A673 (cell line): ENCODE measurements around the gene NR1D1. TPM values are rescaled to one million over a fixed set of nuclear protein-coding genes. Genes with fewer than 3 reads are reported as not detected.

ENCODE experiments used
- BruUV-seq: library from RNA; stranded (reverse); fragments of 400-500 nt; replicated peaks from 2 replicates; lab custom pipeline; 2021; lab: Mats Ljungman, UMichigan
- CTCF ChIA-PET: fragments of 300-600 bp; sonication (Branson Sonifier 250); formaldehyde crosslinking; loops from one replicate; lab custom pipeline; 2022; ENCODE audit warnings: antibody characterized with exemption; lab: Charles Lee
- POLR2A ChIA-PET: fragments of 300-600 bp; sonication (Branson Sonifier 250); formaldehyde crosslinking; loops from one replicate; lab custom pipeline; 2022; ENCODE audit warnings: antibody characterized with exemption; ENCODE audit not compliant: low non-redundant PET; lab: Charles Lee
- DNase-seq: peaks from one replicate; pipeline ENCODE4 v3.0.0-alpha.2; 2015; ENCODE audit warnings: low spot score
- H3K27ac ChIP-seq: fragments of 200-600 bp; sonication (generic); 2 replicates; pipeline ENCODE4 v1.5.1; 2016; ENCODE audit warnings: mixed run types, low read depth, mild to moderate bottlenecking, mixed read lengths, antibody characterized with exemption, low read length; ENCODE audit not compliant: poor library complexity, severe bottlenecking
- H3K27me3 ChIP-seq: fragments of 200-600 bp; sonication (generic); replicated peaks from 2 replicates; pipeline ENCODE4 v1.6.1; 2017; ENCODE audit warnings: mixed run types, low read depth, mild to moderate bottlenecking, mixed read lengths, antibody characterized with exemption, low read length; ENCODE audit not compliant: insufficient read depth, poor library complexity
- H3K36me3 ChIP-seq: fragments of 200-600 bp; sonication (generic); 2 replicates; pipeline ENCODE4 v1.6.1; 2016; ENCODE audit warnings: mixed run types, mild to moderate bottlenecking, mixed read lengths, antibody characterized with exemption, low read length; ENCODE audit not compliant: insufficient read depth, poor library complexity, severe bottlenecking
- H3K4me1 ChIP-seq: fragments of 200-600 bp; sonication (generic); 2 replicates; pipeline ENCODE4 v1.6.1; 2017; ENCODE audit warnings: mixed run types, mild to moderate bottlenecking, mixed read lengths, antibody characterized with exemption, low read length; ENCODE audit not compliant: insufficient read depth, poor library complexity, severe bottlenecking
- H3K4me3 ChIP-seq: fragments of 200-600 bp; sonication (generic); 2 replicates; pipeline ENCODE4 v1.5.1; 2016; ENCODE audit warnings: low read depth, mixed run types, mild to moderate bottlenecking, mixed read lengths, low read length; ENCODE audit not compliant: poor library complexity, severe bottlenecking
- H3K9me3 ChIP-seq: fragments of 200-600 bp; sonication (generic); 2 replicates; pipeline ENCODE4 v1.6.1; 2016; ENCODE audit warnings: mixed run types, low read depth, mild to moderate bottlenecking, mixed read lengths, antibody characterized with exemption, low read length; ENCODE audit not compliant: poor library complexity, severe bottlenecking
- CTCF ChIP-seq: fragments of 300-800, 200-600 bp; sonication (generic); conservative IDR thresholded peaks from 2 replicates; pipeline ENCODE4 v1.5.1; 2017; ENCODE audit warnings: low read depth, mild to moderate bottlenecking, antibody characterized with exemption, low read length, moderate library complexity, mixed read lengths
- EZH2 ChIP-seq: fragments of 200-600 bp; sonication (generic); IDR thresholded peaks from 2 replicates; pipeline ENCODE4 v1.6.1; 2017; ENCODE audit warnings: borderline replicate concordance, low read depth, mild to moderate bottlenecking, mixed read lengths, antibody characterized with exemption, low read length; ENCODE audit not compliant: poor library complexity, severe bottlenecking
- intact Hi-C: fragments of 100-400 bp; cut with micrococcal nuclease; formaldehyde crosslinking; loops from one replicate; pipeline ENCODE4 v1.10.0; 2022; ENCODE audit not compliant: unreplicated experiment
- total RNA-seq: library from RNA; stranded (reverse); gene quantifications from 2 replicates; pipeline ENCODE4 v1.2.3, GENCODE V29; 2021

The NR1D1 gene
- total RNA-seq, 1 experiment from 2014 or later: 2.6 TPM

- no peak for TF ChIP-seq EZH2
- TF ChIP-seq CTCF: no peak
- no peak for DNase-seq
- BruUV-seq: no TSS peak
- Histone ChIP-seq H3K36me3 (no peaks in the 10 kb centered on the region), H3K27me3 (no peaks in the 10 kb centered on the region), H3K27ac (no peak overlapping the region), H3K9me3 (no peaks in the 10 kb centered on the region), H3K4me3 (no peak overlapping the region), H3K4me1 (peaks cover 24% of the 10 kb centered on the region)
- POLR2A ChIA-PET: no interaction called here
- intact Hi-C loops: no loop called here
- CTCF ChIA-PET: no interaction called here
Measured at GRCh38 chr17:40101367-40102210, 1.2 kb upstream of the NR1D1 start.

GRCh38 chr17:40100669-40101366, 429 bp upstream of the NR1D1 start:
- no TSS peak for BruUV-seq
- no peak for TF ChIP-seq EZH2
- no peak for TF ChIP-seq CTCF
- peak; percentile 95 for DNase-seq
- no peaks in the 10 kb centered on the region for H3K27me3 ChIP-seq
- no peaks in the 10 kb centered on the region for H3K9me3 ChIP-seq
- H3K36me3 ChIP-seq: no peaks in the 10 kb centered on the region
- ChIA-PET CTCF (interaction anchor here (0.8 to 1.3 kb wide), 2 partner anchors 12 to 40 kb away, joined by 3 to 9 read pairs; partner anchors contain the start of gene CASC3), POLR2A (interaction anchor here (0.6 kb wide), 1 partner anchor 23 kb away, joined by 4 read pairs; no protein-coding TSS in a partner anchor)
- intact Hi-C loops: no loop called here
- H3K4me3 ChIP-seq: peak overlapping the region; percentile 40
- H3K27ac ChIP-seq: no peak overlapping the region
- peaks cover 24% of the 10 kb centered on the region for H3K4me1 ChIP-seq

GRCh38 chr17:40099619-40100418, 570 bp downstream of the NR1D1 start:
- BruUV-seq: TSS peak; percentile 55
- CTCF ChIA-PET: interaction anchor here (0.8 to 1.3 kb wide), 2 partner anchors 13 to 41 kb away, joined by 3 to 9 read pairs; partner anchors contain the start of gene CASC3
- intact Hi-C loops: no loop called here
- DNase-seq: no peak
- POLR2A ChIA-PET: no interaction called here
- Histone ChIP-seq H3K27ac (no peak overlapping the region), H3K4me3 (peak overlapping the region; percentile 40), H3K9me3 (no peaks in the 10 kb centered on the region), H3K27me3 (no peaks in the 10 kb centered on the region), H3K36me3 (no peaks in the 10 kb centered on the region), H3K4me1 (peaks cover 24% of the 10 kb centered on the region)
- TF ChIP-seq CTCF: no peak
- TF ChIP-seq EZH2: no peak
